SK-N-MC (cell line): ENCODE measurements around the gene CHSY3.

Experiments
- DNase-seq: peaks from one replicate; pipeline ENCODE4 v3.0.0-alpha.2; 2011; ENCODE audit warnings: low read depth, low spot score
- H3K27ac ChIP-seq: fragments of 200-600 bp; sonication (generic); 2 replicates; pipeline ENCODE4 v1.5.1; 2016; ENCODE audit warnings: mixed run types
- H3K36me3 ChIP-seq: fragments of 200-600 bp; sonication (generic); 2 replicates; pipeline ENCODE4 v1.6.1; 2017; ENCODE audit warnings: antibody characterized with exemption, low read length, mixed read lengths; ENCODE audit not compliant: insufficient read depth
- H3K4me3 ChIP-seq: fragments of 200-600 bp; sonication (generic); 2 replicates; pipeline ENCODE4 v1.5.1; 2016
- H3K9ac ChIP-seq: fragments of 200-600 bp; sonication (generic); 2 replicates; pipeline ENCODE4 v1.8.0; 2017; ENCODE audit warnings: mixed run types, mixed read lengths; ENCODE audit not compliant: insufficient read length
- H3K9me3 ChIP-seq: fragments of 200-600 bp; sonication (generic); 2 replicates; pipeline ENCODE4 v1.6.1; 2017; ENCODE audit warnings: low read depth, mild to moderate bottlenecking, antibody characterized with exemption, low read length, moderate library complexity, mixed read lengths
- EZH2 ChIP-seq: fragments of 200-600 bp; sonication (generic); IDR thresholded peaks from one replicate; pipeline ENCODE4 v1.6.1; 2017; ENCODE audit warnings: antibody characterized with exemption
- FOXP2 ChIP-seq: optimal IDR thresholded peaks from 2 replicates; pipeline ENCODE3; 2011; ENCODE audit warnings: mild to moderate bottlenecking, moderate library complexity; ENCODE audit not compliant: insufficient read depth; ENCODE audit errors: extremely low read length, control extremely low read depth
- POLR2AphosphoS5 ChIP-seq: IDR thresholded peaks from 2 replicates; pipeline ENCODE4 v1.6.1; 2012; ENCODE audit warnings: mild to moderate bottlenecking, low read depth, low read length, borderline replicate concordance

Gene CHSY3

DNA sequence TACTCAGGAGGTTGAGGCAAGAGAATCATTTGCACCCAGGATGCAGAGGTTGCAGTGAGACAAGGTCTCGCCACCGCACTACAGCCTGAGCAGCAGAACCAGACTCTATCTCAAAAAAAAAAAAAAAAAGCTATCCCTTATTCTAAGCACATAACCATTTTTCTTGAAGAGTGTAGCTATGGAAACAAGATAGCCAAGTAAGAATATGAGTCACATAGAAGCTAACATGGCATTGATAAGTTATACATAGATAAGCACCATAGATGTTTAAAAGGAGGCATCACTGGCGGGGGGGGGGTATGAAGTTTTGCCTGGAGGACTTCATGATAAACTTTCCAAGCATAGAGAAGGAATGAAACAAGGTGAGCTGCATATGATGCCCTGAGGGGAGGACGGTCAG lies 26.0 kb downstream of the CHSY3 start:
- no peak overlapping the region for H3K9ac ChIP-seq
- no peak overlapping the region for H3K4me3 ChIP-seq
- TF ChIP-seq POLR2AphosphoS5 (no peak), FOXP2 (no peak), EZH2 (no peak)
- no peak for DNase-seq
- no peaks in the 10 kb centered on the region for H3K36me3 ChIP-seq
- no peak overlapping the region for H3K27ac ChIP-seq
- H3K9me3 ChIP-seq, result no peaks in the 10 kb centered on the region

DNA sequence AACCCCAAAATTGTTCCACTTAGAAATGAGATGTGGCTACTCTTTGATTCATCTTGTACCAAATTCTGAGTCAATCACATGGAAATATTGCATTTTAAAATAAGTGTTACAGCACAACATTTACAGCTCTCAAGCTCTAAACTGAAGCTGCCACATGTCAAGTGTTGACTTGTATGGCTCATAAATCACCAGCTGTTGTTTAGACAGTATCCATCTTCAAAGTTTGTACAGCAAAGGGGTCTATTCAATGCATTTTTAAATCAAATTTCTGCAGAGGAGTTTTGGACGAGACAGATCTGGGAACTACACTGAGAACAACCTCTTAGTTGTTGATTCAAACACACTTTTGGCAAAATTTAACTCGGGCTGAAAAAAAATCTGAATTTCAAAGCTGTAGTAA lies 31.4 kb downstream of the CHSY3 start:
- Histone ChIP-seq H3K9me3 (no peaks in the 10 kb centered on the region), H3K36me3 (no peaks in the 10 kb centered on the region), H3K9ac (no peak overlapping the region), H3K4me3 (no peak overlapping the region), H3K27ac (no peak overlapping the region)
- no peak for DNase-seq
- no peak for TF ChIP-seq POLR2AphosphoS5
- no peak for TF ChIP-seq FOXP2
- TF ChIP-seq EZH2, result no peak

DNA sequence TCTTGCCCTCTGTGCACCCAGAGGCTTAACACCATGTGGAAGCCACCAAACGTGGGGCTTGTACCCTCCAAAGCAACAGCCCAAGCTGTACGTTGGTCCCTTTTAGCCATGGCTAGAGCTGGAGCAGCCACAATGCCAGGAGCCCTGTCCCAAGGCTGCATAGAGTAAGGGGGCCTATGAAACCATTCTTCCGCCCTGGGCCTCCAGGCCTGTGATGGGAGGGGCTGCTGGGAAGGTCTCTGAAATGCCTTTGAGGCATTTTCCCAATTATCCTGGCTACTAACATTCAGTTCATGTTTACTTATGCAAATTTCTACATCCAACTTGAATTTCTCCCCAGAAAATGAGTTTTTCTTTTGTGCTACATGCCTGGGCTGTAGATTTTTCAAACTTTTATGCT lies 33.8 kb downstream of the CHSY3 start:
- Histone ChIP-seq H3K36me3 (no peaks in the 10 kb centered on the region), H3K9ac (no peak overlapping the region), H3K9me3 (no peaks in the 10 kb centered on the region), H3K27ac (no peak overlapping the region), H3K4me3 (no peak overlapping the region)
- DNase-seq, result no peak
- TF ChIP-seq FOXP2, result no peak
- TF ChIP-seq POLR2AphosphoS5, result no peak
- TF ChIP-seq EZH2, result no peak

DNA sequence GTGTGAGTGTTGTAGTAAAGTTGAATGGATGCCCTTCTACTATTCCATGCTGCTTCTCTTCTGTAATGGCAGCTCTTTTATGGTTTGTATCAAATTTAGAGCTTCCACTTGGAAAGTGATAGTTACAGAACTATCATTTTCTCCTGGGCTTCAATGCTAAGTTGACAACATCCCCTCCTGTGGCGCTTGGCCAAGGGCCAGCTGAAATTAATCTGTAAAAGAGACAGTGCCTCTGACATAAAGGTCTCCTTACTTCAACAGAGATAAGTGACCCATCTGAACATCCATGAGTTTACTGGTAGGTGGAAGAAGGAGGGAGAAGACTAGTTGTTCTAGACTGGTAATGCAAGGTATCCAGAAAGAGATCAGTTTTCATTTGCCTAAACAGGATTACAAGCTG lies 39.7 kb downstream of the CHSY3 start:
- no peak overlapping the region for H3K27ac ChIP-seq
- no peaks in the 10 kb centered on the region for H3K9me3 ChIP-seq
- H3K9ac ChIP-seq, result no peak overlapping the region
- H3K36me3 ChIP-seq, result no peaks in the 10 kb centered on the region
- H3K4me3 ChIP-seq, result no peak overlapping the region
- no peak for DNase-seq
- TF ChIP-seq FOXP2 (no peak), POLR2AphosphoS5 (no peak), EZH2 (no peak)

DNA sequence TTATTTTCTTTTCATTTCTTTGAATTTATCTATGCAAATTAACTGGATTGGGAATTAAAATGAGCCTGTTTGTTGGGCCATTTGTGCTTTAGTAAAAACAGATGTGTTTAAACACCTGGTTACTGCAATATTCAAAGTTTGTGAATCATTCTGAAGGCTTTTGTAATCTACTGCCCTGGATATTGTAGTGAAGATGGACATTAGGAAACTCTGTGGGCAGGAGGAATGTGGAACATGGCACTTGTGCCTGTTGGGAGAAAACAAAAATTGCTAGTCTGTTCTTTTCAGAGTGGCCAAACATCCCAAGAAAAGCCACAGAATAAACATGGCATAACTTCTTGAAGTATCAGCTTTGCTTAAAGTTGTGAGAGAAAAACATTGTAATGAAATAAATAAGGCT lies 40.8 kb downstream of the CHSY3 start:
- H3K27ac ChIP-seq, result 0 out of 2 replicates have a peak overlapping the region, but pooled peaks have one; percentile 3
- no peak overlapping the region; the same call in 1 of the 2 replicates for H3K4me3 ChIP-seq
- no peaks in the 10 kb centered on the region for H3K9me3 ChIP-seq
- TF ChIP-seq FOXP2, result no peak
- no peak for TF ChIP-seq POLR2AphosphoS5
- TF ChIP-seq EZH2, result no peak
- DNase-seq, result no peak
- H3K36me3 ChIP-seq, result no peaks in the 10 kb centered on the region
- H3K9ac ChIP-seq, result no peak overlapping the region

DNA sequence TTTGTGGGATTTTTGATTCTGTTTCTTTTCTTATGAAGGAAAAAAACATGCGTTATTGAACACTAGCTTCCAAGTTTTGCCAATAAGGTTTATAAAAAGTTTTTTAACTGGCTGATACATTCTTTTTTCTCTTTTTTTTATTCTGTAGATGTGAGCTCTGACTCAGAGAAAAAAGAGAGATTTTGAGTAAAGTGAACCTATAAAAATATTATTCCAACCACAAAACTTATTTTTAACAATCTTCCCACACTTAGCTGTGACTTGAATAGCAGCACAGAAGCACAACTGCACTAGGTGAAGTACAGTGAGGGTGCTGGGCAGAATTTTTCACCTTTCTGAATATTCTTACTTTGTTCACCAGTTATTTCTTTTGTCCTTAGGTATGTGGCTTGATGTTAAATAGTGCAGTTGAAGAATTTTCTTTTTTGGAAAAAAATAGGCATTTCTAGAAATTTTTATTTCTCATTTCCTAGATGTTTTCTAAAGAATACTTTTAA lies 41.6 kb downstream of the CHSY3 start:
- H3K36me3 ChIP-seq, result no peaks in the 10 kb centered on the region
- no peak for DNase-seq
- H3K27ac ChIP-seq, result no peak overlapping the region
- no peak overlapping the region for H3K9ac ChIP-seq
- no peak overlapping the region for H3K4me3 ChIP-seq
- H3K9me3 ChIP-seq, result no peaks in the 10 kb centered on the region
- no peak for TF ChIP-seq FOXP2
- no peak for TF ChIP-seq POLR2AphosphoS5
- TF ChIP-seq EZH2, result no peak

DNA sequence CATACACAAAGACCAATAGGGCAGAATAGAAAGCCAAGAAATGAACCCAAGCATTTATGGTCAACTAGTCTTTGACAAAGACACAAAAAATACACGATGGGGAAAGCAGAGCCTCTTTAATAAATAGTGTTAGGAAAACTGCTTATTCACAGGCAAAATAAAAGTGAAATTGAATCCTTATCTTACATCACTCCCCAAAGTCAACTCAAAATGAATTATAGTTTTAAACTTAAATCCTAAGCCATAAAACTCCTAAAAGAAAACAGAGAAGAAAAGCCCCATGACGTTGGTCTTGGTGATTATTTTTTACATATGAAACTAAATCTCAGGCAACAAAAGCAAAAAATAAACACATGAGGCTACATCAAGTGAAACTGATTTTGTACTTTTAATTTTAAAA lies 46.8 kb downstream of the CHSY3 start:
- Histone ChIP-seq H3K9ac (no peak overlapping the region), H3K36me3 (no peaks in the 10 kb centered on the region), H3K27ac (0 out of 2 replicates have a peak overlapping the region, but pooled peaks have one; percentile 22), H3K4me3 (no peak overlapping the region), H3K9me3 (no peaks in the 10 kb centered on the region)
- no peak for DNase-seq
- TF ChIP-seq EZH2 (no peak), FOXP2 (no peak), POLR2AphosphoS5 (no peak)

DNA sequence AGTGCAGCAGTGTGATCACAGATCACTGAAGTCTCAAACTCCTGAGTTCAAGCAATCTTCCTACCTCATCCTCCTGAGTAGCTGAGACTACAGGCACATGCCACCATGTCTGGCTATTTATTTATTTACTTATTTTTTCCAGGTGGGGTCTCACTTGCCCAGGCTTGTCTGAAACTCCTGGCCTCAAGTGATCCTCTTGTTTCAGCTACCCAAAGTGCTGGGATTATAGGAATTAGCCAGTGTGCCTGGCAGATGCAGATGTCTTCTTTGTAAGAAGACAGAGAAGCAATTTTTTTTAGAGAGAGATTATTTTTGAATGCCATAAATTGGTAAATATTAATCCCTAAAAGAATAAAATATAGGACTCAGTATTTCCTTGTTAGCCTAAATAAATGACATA lies 54.3 kb downstream of the CHSY3 start:
- no peak for TF ChIP-seq POLR2AphosphoS5
- no peak for TF ChIP-seq FOXP2
- TF ChIP-seq EZH2, result no peak
- DNase-seq, result no peak
- no peak overlapping the region for H3K9ac ChIP-seq

DNA sequence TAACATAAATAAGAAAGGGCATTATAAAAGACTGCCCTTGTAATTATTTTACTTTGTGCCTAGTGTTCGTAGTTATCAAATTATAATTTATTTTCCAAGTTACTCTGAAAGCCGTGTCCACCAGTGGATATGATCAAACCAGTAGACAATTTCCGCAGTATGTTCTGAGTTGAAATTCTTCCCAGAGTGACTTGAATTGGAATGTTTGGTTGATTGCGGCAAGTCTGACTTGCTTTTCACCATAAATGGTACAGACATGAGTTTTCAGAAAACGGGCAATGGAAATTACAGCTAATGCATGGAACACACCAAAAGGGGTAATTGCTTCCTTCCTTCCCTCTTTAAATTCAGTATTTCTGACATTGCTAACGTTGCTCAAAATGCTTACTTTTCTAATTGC lies 56.6 kb downstream of the CHSY3 start:
- TF ChIP-seq EZH2, result no peak
- no peak for TF ChIP-seq FOXP2
- TF ChIP-seq POLR2AphosphoS5, result no peak
- no peak for DNase-seq
- Histone ChIP-seq H3K4me3 (no peak overlapping the region), H3K36me3 (no peaks in the 10 kb centered on the region), H3K9me3 (no peaks in the 10 kb centered on the region), H3K27ac (no peak overlapping the region), H3K9ac (no peak overlapping the region)

More for the DNA sequence above, 54.3 kb downstream of the CHSY3 start:
- Histone ChIP-seq H3K9me3 (no peaks in the 10 kb centered on the region), H3K27ac (no peak overlapping the region), H3K4me3 (no peak overlapping the region), H3K36me3 (no peaks in the 10 kb centered on the region)
